HepG2 (cell line): ENCODE results near the gene TGM2. TPM values are rescaled to one million over a fixed set of nuclear protein-coding genes. Genes with fewer than 3 reads are reported as not detected.

Experiments used
- ATF2 ChIP-seq: sonication (generic); formaldehyde crosslinking; IDR thresholded peaks from 2 replicates; pipeline ENCODE4 v1.4.0; 2020; ENCODE audit warnings: missing genetic modification reagents
- FOXC1 ChIP-seq: sonication (generic); formaldehyde crosslinking; IDR thresholded peaks from 2 replicates; pipeline ENCODE4 v1.8.0; 2022; ENCODE audit warnings: mild to moderate bottlenecking, missing genetic modification reagents, borderline replicate concordance
- FOXJ3 ChIP-seq: sonication (generic); formaldehyde crosslinking; IDR thresholded peaks from 2 replicates; pipeline ENCODE4 v1.4.0; 2020; ENCODE audit warnings: missing genetic modification reagents, mild to moderate bottlenecking, borderline replicate concordance
- GPN1 ChIP-seq: sonication (generic); formaldehyde crosslinking; IDR thresholded peaks from 2 replicates; pipeline ENCODE4 v1.5.1; 2020; ENCODE audit warnings: missing genetic modification reagents, borderline replicate concordance
- JARID2 ChIP-seq: sonication (generic); formaldehyde crosslinking; IDR thresholded peaks from 2 replicates; pipeline ENCODE4 v1.8.1; 2023; ENCODE audit warnings: missing genetic modification reagents, inconsistent platforms; ENCODE audit not compliant: insufficient replicate concordance
- KLF15 ChIP-seq: sonication (generic); formaldehyde crosslinking; IDR thresholded peaks from 2 replicates; pipeline ENCODE4 v1.8.1; 2023; ENCODE audit warnings: borderline replicate concordance, mild to moderate bottlenecking, inconsistent platforms, missing genetic modification reagents, mixed read lengths
- KLF6 ChIP-seq: IDR thresholded peaks from 2 replicates; pipeline ENCODE4 v1.8.0; 2016; ENCODE audit warnings: missing biosample characterization, missing genetic modification reagents
- NCOA2 ChIP-seq: sonication (generic); formaldehyde crosslinking; IDR thresholded peaks from 2 replicates; pipeline ENCODE4 v1.8.0; 2022; ENCODE audit warnings: inconsistent platforms
- NCOA5 ChIP-seq: sonication (generic); formaldehyde crosslinking; IDR thresholded peaks from 2 replicates; pipeline ENCODE4 v1.4.0; 2020; ENCODE audit warnings: missing genetic modification reagents
- NFIB ChIP-seq: sonication (generic); formaldehyde crosslinking; IDR thresholded peaks from 2 replicates; pipeline ENCODE4 v1.9.0; 2021; ENCODE audit warnings: missing genetic modification reagents, mild to moderate bottlenecking, borderline replicate concordance
- NFRKB ChIP-seq: fragments of 450-650 bp; IDR thresholded peaks from 2 replicates; pipeline ENCODE4 v1.6.1; 2017
- NPAS2 ChIP-seq: sonication (generic); formaldehyde crosslinking; IDR thresholded peaks from 2 replicates; pipeline ENCODE4 v1.8.0; 2022; ENCODE audit warnings: mild to moderate bottlenecking, missing genetic modification reagents, borderline replicate concordance
- POLR2A ChIP-seq, 2 experiments: IDR thresholded peaks; 2 replicates each; pipeline ENCODE4 v1.6.1; 2011; ENCODE audit warnings: low read depth in 2 of 2, low read length in 2 of 2, mild to moderate bottlenecking in 1 of 2, moderate library complexity in 1 of 2; ENCODE audit not compliant: insufficient read depth in 1 of 2
- RBM39 ChIP-seq: fragments of 200-400 bp; formaldehyde crosslinking; IDR thresholded peaks from one replicate; pipeline ENCODE4 v1.6.1; 2018; ENCODE audit warnings: antibody characterized with exemption, mild to moderate bottlenecking, low read depth, low read length; ENCODE audit not compliant: poor library complexity, severe bottlenecking
- RXRA ChIP-seq: sonication (generic); formaldehyde crosslinking; IDR thresholded peaks from 2 replicates; pipeline ENCODE4 v1.5.1; 2020; ENCODE audit warnings: missing genetic modification reagents
- SMC3 ChIP-seq: IDR thresholded peaks from 2 replicates; pipeline ENCODE4 v1.6.1; 2011; ENCODE audit warnings: low read length, improper control_type of control experiment
- STAG1 ChIP-seq: sonication (generic); formaldehyde crosslinking; IDR thresholded peaks from 2 replicates; pipeline ENCODE4 v1.4.0; 2020; ENCODE audit warnings: missing genetic modification reagents
- TAF1 ChIP-seq: sonication (generic); formaldehyde crosslinking; IDR thresholded peaks from 2 replicates; pipeline ENCODE4 v1.4.0; 2020; ENCODE audit warnings: missing genetic modification reagents
- ZBTB21 ChIP-seq: sonication (generic); formaldehyde crosslinking; IDR thresholded peaks from 2 replicates; pipeline ENCODE4 v1.4.0; 2020; ENCODE audit warnings: missing genetic modification reagents
- ZNF234 ChIP-seq: sonication (generic); formaldehyde crosslinking; conservative IDR thresholded peaks from 2 replicates; pipeline ENCODE4 v1.5.1; 2020; ENCODE audit warnings: mild to moderate bottlenecking, missing genetic modification reagents
- ZNF3 ChIP-seq: IDR thresholded peaks from 2 replicates; pipeline ENCODE4 v1.7.0; 2017; ENCODE audit warnings: inconsistent platforms
- ZNF33A ChIP-seq: sonication (generic); formaldehyde crosslinking; IDR thresholded peaks from 2 replicates; pipeline ENCODE4 v1.5.1; 2020; ENCODE audit warnings: missing genetic modification reagents, mild to moderate bottlenecking, moderate library complexity, borderline replicate concordance
- ZNF547 ChIP-seq: sonication (generic); formaldehyde crosslinking; IDR thresholded peaks from 2 replicates; pipeline ENCODE4 v1.5.1; 2020; ENCODE audit warnings: mild to moderate bottlenecking, missing genetic modification reagents
- ZNF605 ChIP-seq: sonication (generic); formaldehyde crosslinking; IDR thresholded peaks from 2 replicates; pipeline ENCODE4 v1.8.0; 2022; ENCODE audit warnings: mild to moderate bottlenecking, missing genetic modification reagents
- ZNF841 ChIP-seq: sonication (generic); formaldehyde crosslinking; IDR thresholded peaks from 2 replicates; pipeline ENCODE4 v1.8.1; 2023; ENCODE audit warnings: missing genetic modification reagents, borderline replicate concordance
- ZSCAN30 ChIP-seq: sonication (generic); formaldehyde crosslinking; IDR thresholded peaks from 2 replicates; pipeline ENCODE4 v1.5.0; 2020; ENCODE audit warnings: mild to moderate bottlenecking, missing genetic modification reagents
- polyA plus RNA-seq, 8 experiments: library from polyadenylated mRNA; depleted of rRNA in 3 of 8; stranded (reverse) in 7 of 8; unstranded in 1 of 8; fragments of >200 nt; fragmentation: Illumina TruSeq in 4 of 8; extraction: Trizol in 4 of 8; gene quantifications; 2 replicates each; pipeline versions ENCODE4 v1.2.1 to v1.2.3, GENCODE V29; 2011 to 2016; ENCODE audit warnings: low read depth in 4 of 8, missing spikeins in 1 of 8, mixed read lengths in 1 of 8; ENCODE audit not compliant: insufficient read depth in 1 of 8
- total RNA-seq, 5 experiments: library from RNA; depleted of rRNA; stranded (reverse); fragments of >200 nt; fragmentation: Illumina TruSeq; extraction: Trizol; gene quantifications; 2 replicates each; pipeline ENCODE4 v1.2.3, GENCODE V29; 2016; ENCODE audit warnings: low read depth in 1 of 5
- TF ChIP-seq, protein P1 (sequence below): sonication (generic); formaldehyde crosslinking; conservative IDR thresholded peaks from 2 replicates; pipeline ENCODE4 v1.4.0; 2020; ENCODE audit warnings: mild to moderate bottlenecking, missing genetic modification reagents, moderate library complexity
- TF ChIP-seq, protein P2 (sequence below): sonication (generic); formaldehyde crosslinking; IDR thresholded peaks from 2 replicates; pipeline ENCODE4 v1.4.0; 2020; ENCODE audit warnings: low read depth, mild to moderate bottlenecking, missing genetic modification reagents

TGM2 gene
- total and polyA plus RNA-seq, 2 of the 13 experiments (the other 11 are each of a cell fraction or from before 2014, with no cell fraction given): 4.2 to 46.4 TPM

DNA sequence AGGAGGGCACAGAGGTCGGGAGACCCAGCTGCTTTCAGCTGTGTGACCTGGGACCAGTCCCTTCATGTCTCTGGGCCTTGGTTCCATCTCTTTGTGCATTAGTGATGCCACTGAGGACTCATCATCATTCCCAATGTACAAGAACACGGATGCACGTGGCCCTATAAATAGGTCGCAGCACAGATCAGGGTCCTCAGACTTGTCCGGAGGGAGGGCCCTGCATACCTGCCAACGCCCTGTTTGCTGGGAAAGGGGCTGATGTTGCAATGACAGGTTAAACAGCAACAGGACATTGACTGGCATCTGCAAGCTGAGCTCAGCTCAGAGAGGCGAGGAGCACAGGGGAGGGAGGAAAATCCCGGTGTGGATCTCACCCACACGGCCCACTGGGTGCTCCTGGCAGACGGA, 21.8 kb downstream of the TGM2 start (continued):
- TF ChIP-seq RBM39 (no peak), ZBTB21 (CRISPR knock-in tag) (peak; percentile 63; the same call in 1 of the 2 replicates), GPN1 (CRISPR knock-in tag) (no peak; the same call in 1 of the 2 replicates), ZNF234 (peak; percentile 91; the same call in 1 of the 2 replicates), NCOA2 (CRISPR knock-in tag) (peak; percentile 99), FOXJ3 (peak; percentile 97), ZNF841 (CRISPR knock-in tag) (no peak), RXRA (CRISPR knock-in tag) (peak; percentile 90; the same call in 1 of the 2 replicates), FOXC1 (CRISPR knock-in tag) (no peak; the same call in 1 of the 2 replicates), KLF6 (CRISPR knock-in tag) (peak; percentile 99), ATF2 (CRISPR knock-in tag) (peak; percentile 98), JARID2 (CRISPR knock-in tag) (peak; percentile 95), SMC3 (peak; percentile 55), ZNF3 (peak; percentile 78; the same call in 1 of the 2 replicates), NFIB (CRISPR knock-in tag) (no peak), NFRKB (no peak), ZNF605 (CRISPR knock-in tag) (peak; percentile 80; the same call in 1 of the 2 replicates), KLF15 (CRISPR knock-in tag) (peak; percentile 31; the same call in 1 of the 2 replicates), ZNF547 (no peak; the same call in 1 of the 2 replicates), NCOA5 (CRISPR knock-in tag) (no peak), ZNF33A (CRISPR knock-in tag) (no peak), NPAS2 (no peak), POLR2A (IDR thresholded peaks at IDR 0.05; ENCODE audit: insufficient read depth in 1 of 2, low read depth in 2 of 2, low read length in 2 of 2) (peak in 1 of 2 experiments; percentile 71; a peak in 3 of 4 replicates), STAG1 (peak; percentile 43; the same call in 1 of the 2 replicates), ZSCAN30 (CRISPR knock-in tag) (no peak), TAF1 (CRISPR knock-in tag) (peak; percentile 25; the same call in 1 of the 2 replicates)
- TF ChIP-seq, protein P1, sequence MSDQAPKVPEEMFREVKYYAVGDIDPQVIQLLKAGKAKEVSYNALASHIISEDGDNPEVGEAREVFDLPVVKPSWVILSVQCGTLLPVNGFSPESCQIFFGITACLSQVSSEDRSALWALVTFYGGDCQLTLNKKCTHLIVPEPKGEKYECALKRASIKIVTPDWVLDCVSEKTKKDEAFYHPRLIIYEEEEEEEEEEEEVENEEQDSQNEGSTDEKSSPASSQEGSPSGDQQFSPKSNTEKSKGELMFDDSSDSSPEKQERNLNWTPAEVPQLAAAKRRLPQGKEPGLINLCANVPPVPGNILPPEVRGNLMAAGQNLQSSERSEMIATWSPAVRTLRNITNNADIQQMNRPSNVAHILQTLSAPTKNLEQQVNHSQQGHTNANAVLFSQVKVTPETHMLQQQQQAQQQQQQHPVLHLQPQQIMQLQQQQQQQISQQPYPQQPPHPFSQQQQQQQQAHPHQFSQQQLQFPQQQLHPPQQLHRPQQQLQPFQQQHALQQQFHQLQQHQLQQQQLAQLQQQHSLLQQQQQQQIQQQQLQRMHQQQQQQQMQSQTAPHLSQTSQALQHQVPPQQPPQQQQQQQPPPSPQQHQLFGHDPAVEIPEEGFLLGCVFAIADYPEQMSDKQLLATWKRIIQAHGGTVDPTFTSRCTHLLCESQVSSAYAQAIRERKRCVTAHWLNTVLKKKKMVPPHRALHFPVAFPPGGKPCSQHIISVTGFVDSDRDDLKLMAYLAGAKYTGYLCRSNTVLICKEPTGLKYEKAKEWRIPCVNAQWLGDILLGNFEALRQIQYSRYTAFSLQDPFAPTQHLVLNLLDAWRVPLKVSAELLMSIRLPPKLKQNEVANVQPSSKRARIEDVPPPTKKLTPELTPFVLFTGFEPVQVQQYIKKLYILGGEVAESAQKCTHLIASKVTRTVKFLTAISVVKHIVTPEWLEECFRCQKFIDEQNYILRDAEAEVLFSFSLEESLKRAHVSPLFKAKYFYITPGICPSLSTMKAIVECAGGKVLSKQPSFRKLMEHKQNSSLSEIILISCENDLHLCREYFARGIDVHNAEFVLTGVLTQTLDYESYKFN (CRISPR knock-in tag): peak; percentile 99
- TF ChIP-seq, protein P2, sequence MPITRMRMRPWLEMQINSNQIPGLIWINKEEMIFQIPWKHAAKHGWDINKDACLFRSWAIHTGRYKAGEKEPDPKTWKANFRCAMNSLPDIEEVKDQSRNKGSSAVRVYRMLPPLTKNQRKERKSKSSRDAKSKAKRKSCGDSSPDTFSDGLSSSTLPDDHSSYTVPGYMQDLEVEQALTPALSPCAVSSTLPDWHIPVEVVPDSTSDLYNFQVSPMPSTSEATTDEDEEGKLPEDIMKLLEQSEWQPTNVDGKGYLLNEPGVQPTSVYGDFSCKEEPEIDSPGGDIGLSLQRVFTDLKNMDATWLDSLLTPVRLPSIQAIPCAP (CRISPR knock-in tag): 0 out of 2 replicates have a peak, but pooled peaks have one; percentile 24
